ENCODE results near the gene GCFC2. TPM values are rescaled to one million over a fixed set of nuclear protein-coding genes. Genes with fewer than 3 reads are reported as not detected.
"Not testable (repeated sequence)": the region's sequence is repeated elsewhere in the genome, so short reads cannot be mapped to it uniquely, and the experiment has no call there.

The GCFC2 gene
- total RNA-seq, 1 donor from 2014 or later = 10.0 TPM

DNA sequence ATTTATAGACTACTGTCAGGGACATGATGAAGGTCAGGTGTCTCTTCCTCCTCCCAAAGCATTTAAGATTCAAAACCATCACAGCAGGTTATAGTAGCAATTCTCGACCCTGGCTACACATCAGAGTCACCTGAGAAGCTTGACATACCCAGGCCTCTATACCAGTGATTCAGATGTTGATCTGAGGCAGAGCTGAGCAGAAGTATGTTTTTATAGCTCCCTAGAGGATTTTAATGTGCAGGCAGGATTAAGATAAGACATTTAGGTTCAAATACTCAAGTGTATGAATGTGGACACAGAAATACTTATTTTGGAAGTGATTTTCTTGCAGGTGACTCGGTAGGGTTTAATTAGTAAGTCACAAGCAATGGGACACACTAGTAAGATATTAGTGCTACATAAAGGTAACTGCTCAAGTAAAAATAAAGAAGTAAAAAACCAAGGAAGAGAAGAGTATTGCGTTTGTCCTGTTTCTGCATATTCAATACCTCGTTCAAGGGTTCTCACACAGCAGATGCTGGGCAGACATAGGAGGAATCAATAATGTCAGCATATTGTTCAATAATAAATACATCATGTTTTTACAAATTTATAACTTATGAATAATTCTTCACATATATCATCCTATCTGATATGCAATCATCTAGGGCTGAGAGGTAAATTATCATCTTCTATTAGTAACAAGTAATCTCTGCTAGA is 7.0 kb downstream of the GCFC2 start:
- H3K36me3 ChIP-seq (ENCODE audit: control insufficient read depth, insufficient read depth, low read length) = peaks cover 1% of the 10 kb centered on the region
- H3K27me3 ChIP-seq (ENCODE audit: control insufficient read depth, insufficient read depth, low read length) = no peaks in the 10 kb centered on the region
- TF ChIP-seq, protein P1, sequence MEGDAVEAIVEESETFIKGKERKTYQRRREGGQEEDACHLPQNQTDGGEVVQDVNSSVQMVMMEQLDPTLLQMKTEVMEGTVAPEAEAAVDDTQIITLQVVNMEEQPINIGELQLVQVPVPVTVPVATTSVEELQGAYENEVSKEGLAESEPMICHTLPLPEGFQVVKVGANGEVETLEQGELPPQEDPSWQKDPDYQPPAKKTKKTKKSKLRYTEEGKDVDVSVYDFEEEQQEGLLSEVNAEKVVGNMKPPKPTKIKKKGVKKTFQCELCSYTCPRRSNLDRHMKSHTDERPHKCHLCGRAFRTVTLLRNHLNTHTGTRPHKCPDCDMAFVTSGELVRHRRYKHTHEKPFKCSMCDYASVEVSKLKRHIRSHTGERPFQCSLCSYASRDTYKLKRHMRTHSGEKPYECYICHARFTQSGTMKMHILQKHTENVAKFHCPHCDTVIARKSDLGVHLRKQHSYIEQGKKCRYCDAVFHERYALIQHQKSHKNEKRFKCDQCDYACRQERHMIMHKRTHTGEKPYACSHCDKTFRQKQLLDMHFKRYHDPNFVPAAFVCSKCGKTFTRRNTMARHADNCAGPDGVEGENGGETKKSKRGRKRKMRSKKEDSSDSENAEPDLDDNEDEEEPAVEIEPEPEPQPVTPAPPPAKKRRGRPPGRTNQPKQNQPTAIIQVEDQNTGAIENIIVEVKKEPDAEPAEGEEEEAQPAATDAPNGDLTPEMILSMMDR (IDR thresholded peaks at IDR 0.05; ENCODE audit: insufficient read depth, low read length, severe bottlenecking) = no peak
- FAIRE-seq (no peak), DNase-seq (ENCODE audit: low read depth) (no peak)
- no peak overlapping the region for H3K4me3 ChIP-seq (ENCODE audit: low read depth, low read length)

DNA sequence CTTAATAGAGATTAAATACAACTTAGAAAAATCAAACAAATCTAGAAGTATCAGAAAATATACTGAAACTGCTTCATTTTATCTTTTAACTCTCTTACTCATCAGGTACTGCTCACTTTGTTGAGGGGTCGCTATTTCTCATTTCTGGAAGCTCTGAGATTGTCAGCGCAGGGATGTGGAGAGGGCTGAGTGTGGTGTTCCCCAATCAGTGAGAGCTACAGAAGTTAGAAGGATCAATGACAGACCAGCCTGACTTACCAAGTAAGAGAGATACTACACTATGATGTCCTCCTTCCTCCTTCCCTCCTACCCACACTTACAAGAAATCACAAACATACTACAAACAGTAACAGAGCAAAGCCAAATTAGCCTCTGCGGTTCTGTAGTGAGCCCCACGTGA is 8.1 kb downstream of the GCFC2 start:
- TF ChIP-seq, protein P1 (IDR thresholded peaks at IDR 0.05; ENCODE audit: insufficient read depth, low read length, severe bottlenecking) = no peak
- H3K4me3 ChIP-seq (ENCODE audit: low read depth, low read length) = no peak overlapping the region
- H3K36me3 ChIP-seq (ENCODE audit: control insufficient read depth, insufficient read depth, low read length) = peaks cover 1% of the 10 kb centered on the region
- no peak for DNase-seq (ENCODE audit: low read depth)
- H3K27me3 ChIP-seq (ENCODE audit: control insufficient read depth, insufficient read depth, low read length) = no peaks in the 10 kb centered on the region
- no peak for FAIRE-seq

DNA sequence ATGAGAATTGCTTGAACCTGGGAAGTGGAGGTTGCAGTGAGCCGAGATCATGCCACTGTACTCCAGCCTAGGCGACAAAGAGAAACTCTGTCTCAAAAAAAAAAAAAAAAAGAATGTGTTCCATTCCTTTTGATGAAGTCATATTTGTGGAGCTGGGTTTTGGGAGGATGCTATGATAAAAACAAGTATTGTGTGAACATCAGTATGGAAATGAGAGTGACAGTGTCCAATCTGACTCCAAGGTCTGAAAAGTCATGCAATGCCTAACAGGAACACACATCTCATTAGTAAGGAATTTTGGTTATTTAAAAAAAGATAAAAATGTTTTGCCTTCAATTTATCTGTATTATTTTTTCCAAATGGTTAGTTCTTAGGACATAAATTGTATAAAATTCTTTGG is 11.8 kb downstream of the GCFC2 start:
- Histone ChIP-seq H3K4me3 (ENCODE audit: low read depth, low read length) (no peak overlapping the region), H3K36me3 (ENCODE audit: control insufficient read depth, insufficient read depth, low read length) (peaks cover 1% of the 10 kb centered on the region), H3K27me3 (ENCODE audit: control insufficient read depth, insufficient read depth, low read length) (no peaks in the 10 kb centered on the region)
- TF ChIP-seq, protein P1 (IDR thresholded peaks at IDR 0.05; ENCODE audit: insufficient read depth, low read length, severe bottlenecking) = no peak
- DNase-seq (ENCODE audit: low read depth) (no peak), FAIRE-seq (no peak)

DNA sequence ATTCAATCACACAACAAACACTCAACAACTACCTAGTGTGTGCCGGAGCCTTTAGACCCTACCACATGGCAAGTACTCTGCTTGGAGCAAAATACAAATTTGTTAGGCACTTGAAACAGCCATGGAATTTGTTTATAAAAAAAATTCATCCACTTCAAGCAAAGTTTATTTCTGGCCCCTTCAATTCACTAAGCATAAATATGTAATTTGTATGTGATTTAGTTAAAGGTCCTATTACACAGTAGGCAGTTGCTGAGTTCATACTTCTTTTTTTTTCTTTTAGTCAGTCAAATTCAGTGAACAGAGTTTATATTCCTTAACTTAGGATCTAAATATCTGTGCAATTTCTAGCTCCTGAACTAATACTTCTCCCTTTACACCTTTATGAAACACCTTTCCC is 22.5 kb downstream of the GCFC2 start:
- FAIRE-seq (no peak), DNase-seq (ENCODE audit: low read depth) (no peak)
- Histone ChIP-seq H3K36me3 (ENCODE audit: control insufficient read depth, insufficient read depth, low read length) (no peaks in the 10 kb centered on the region), H3K4me3 (ENCODE audit: low read depth, low read length) (no peak overlapping the region), H3K27me3 (ENCODE audit: control insufficient read depth, insufficient read depth, low read length) (no peaks in the 10 kb centered on the region)
- TF ChIP-seq, protein P1 (IDR thresholded peaks at IDR 0.05; ENCODE audit: insufficient read depth, low read length, severe bottlenecking) = no peak

DNA sequence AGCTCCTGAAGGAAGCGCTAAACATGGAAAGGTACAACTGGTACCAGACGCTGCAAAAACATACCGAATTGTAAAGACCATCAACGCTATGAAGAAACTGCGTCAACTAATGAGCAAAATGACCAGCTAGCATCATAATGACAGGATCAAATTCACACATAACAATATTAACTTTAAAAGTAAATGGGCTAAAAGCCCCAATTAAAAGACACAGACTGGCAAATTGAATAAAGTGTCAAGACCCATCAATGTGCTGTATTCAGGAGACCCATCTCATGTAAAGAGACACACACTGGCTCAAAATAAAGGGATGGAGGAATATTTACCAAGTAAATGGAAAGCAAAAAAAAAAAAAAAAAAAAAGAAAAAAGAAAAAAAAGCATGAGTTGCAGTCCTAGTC is 27.3 kb downstream of the GCFC2 start:
- H3K27me3 ChIP-seq (ENCODE audit: control insufficient read depth, insufficient read depth, low read length); H3K4me3 ChIP-seq (ENCODE audit: low read depth, low read length); FAIRE-seq; H3K36me3 ChIP-seq (ENCODE audit: control insufficient read depth, insufficient read depth, low read length); DNase-seq (ENCODE audit: low read depth): not testable (repeated sequence)

DNA sequence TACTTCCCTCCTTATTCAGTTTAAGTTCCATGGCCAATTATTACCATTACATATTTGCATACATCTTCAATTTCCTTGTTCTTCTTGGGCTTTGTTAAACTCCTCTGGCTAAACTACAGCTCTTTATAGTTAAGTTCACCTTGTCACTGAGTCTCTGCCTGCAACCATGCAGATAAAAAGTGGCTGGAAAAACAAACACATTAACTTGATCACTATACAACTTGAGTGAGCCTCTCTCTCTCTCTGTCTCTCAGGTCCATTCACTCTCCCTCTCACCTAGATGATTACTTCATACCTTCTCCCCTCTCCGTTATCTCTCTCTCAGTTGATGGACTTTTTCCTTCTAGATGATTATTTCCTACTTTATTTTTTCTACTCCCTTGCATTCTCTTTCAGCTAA is 30.3 kb downstream of the GCFC2 start:
- FAIRE-seq (no peak), DNase-seq (ENCODE audit: low read depth) (no peak)
- H3K4me3 ChIP-seq (ENCODE audit: low read depth, low read length) = no peak overlapping the region
- H3K27me3 ChIP-seq (ENCODE audit: control insufficient read depth, insufficient read depth, low read length) = no peaks in the 10 kb centered on the region
- peaks cover 1% of the 10 kb centered on the region for H3K36me3 ChIP-seq (ENCODE audit: control insufficient read depth, insufficient read depth, low read length)
- TF ChIP-seq, protein P1 (IDR thresholded peaks at IDR 0.05; ENCODE audit: insufficient read depth, low read length, severe bottlenecking) = no peak

Data from bronchial epithelial cell (primary cell).